ENCODE results near the gene BLCAP. TPM values are rescaled to one million over a fixed set of nuclear protein-coding genes. Genes with fewer than 3 reads are reported as not detected.

BLCAP gene
- total and polyA plus RNA-seq, 2 of the 4 experiments (the other 2 are of a cell fraction) = 17.7 to 67.3 TPM

DNA sequence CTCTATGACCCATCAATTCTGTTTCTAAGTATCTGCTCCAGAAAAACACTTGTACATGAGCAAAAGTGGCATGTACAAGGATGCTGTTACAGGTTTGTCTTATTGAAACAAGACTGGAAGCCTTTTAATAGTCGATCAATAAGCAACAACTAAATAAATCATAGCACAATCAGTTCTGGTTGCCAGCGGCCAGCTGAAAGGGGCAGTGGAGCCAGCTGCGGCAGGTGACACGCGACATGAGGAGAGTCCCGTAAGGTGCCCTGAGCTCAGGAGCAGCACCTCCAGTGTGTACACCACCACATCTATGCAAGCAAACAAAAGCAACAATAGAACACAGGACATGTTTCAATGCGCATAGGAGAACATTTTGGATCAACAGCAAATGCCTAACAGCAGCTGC lies 27.4 kb downstream of the BLCAP start:
- Histone ChIP-seq H3K9me1 (ENCODE audit: insufficient read depth, low read length) (peaks cover 14% of the 10 kb centered on the region), H3K4me2 (ENCODE audit: low read depth, low read length) (no peak overlapping the region), H3K18ac (ENCODE audit: low read depth, low read length) (no peak overlapping the region), H2BK120ac (ENCODE audit: low read depth, low read length) (no peak overlapping the region), H4K5ac (ENCODE audit: low read depth, low read length) (no peak overlapping the region), H4K91ac (ENCODE audit: insufficient read depth, low read depth, low read length) (no peak overlapping the region), H3K79me1 (ENCODE audit: low read depth in 1 of 2, low read length in 2 of 2) (no peaks in the 10 kb centered on the region; a peak in 2 of 4 replicates), H2AK5ac (ENCODE audit: low read depth, low read length) (no peak overlapping the region), H3K27me3 (ENCODE audit: control insufficient read depth, insufficient read depth, low read length) (no peaks in the 10 kb centered on the region), H3K56ac (ENCODE audit: extremely low read depth, insufficient read depth, low read length) (no peak overlapping the region), H3K4me3 (ENCODE audit: insufficient read depth, low read depth, low read length) (no peak overlapping the region), H3K14ac (replicated peaks; ENCODE audit: low read depth, low read length) (no peak overlapping the region), H2BK20ac (ENCODE audit: low read depth, low read length) (no peak overlapping the region), H3K4ac (ENCODE audit: low read depth, low read length) (no peak overlapping the region), H2AK9ac (replicated peaks; ENCODE audit: low read depth, low read length, poor library complexity) (no peak overlapping the region), H2BK15ac (ENCODE audit: low read depth, low read length) (no peak overlapping the region), H2AFZ (replicated peaks; ENCODE audit: low read length, poor library complexity) (no peak overlapping the region), H3K9ac (ENCODE audit: low read depth, low read length) (no peak overlapping the region), H3K9me3 (ENCODE audit: control insufficient read depth, insufficient read depth, low read length) (no peaks in the 10 kb centered on the region), H2BK5ac (ENCODE audit: low read depth, low read length, poor library complexity, severe bottlenecking) (no peak overlapping the region), H4K8ac (ENCODE audit: low read depth in 2 of 2, low read length in 2 of 2) (no peak overlapping the region), H3K27ac (ENCODE audit: insufficient read depth, low read length) (no peak overlapping the region), H3K36me3 (ENCODE audit: control insufficient read depth, insufficient read depth, low read length) (no peaks in the 10 kb centered on the region), H4K20me1 (ENCODE audit: insufficient read depth, low read length) (peaks cover 15% of the 10 kb centered on the region; the same call in 1 of the 2 replicates), H3K23ac (ENCODE audit: low read depth, low read length) (no peak overlapping the region), H3K4me1 (ENCODE audit: control insufficient read depth, insufficient read depth, low read length) (peaks cover 2% of the 10 kb centered on the region; the same call in 1 of the 2 replicates)
- TF ChIP-seq MAFK (IDR thresholded peaks at IDR 0.05; ENCODE audit: low read depth, low read length) (no peak), NFE2L2 (IDR thresholded peaks at IDR 0.05; ENCODE audit: low read depth, low read length) (no peak)
- TF ChIP-seq, protein P1, sequence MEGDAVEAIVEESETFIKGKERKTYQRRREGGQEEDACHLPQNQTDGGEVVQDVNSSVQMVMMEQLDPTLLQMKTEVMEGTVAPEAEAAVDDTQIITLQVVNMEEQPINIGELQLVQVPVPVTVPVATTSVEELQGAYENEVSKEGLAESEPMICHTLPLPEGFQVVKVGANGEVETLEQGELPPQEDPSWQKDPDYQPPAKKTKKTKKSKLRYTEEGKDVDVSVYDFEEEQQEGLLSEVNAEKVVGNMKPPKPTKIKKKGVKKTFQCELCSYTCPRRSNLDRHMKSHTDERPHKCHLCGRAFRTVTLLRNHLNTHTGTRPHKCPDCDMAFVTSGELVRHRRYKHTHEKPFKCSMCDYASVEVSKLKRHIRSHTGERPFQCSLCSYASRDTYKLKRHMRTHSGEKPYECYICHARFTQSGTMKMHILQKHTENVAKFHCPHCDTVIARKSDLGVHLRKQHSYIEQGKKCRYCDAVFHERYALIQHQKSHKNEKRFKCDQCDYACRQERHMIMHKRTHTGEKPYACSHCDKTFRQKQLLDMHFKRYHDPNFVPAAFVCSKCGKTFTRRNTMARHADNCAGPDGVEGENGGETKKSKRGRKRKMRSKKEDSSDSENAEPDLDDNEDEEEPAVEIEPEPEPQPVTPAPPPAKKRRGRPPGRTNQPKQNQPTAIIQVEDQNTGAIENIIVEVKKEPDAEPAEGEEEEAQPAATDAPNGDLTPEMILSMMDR (conservative IDR thresholded peaks at IDR 0.05; ENCODE audit: low read depth, low read length) = no peak
- TF ChIP-seq, protein P2, sequence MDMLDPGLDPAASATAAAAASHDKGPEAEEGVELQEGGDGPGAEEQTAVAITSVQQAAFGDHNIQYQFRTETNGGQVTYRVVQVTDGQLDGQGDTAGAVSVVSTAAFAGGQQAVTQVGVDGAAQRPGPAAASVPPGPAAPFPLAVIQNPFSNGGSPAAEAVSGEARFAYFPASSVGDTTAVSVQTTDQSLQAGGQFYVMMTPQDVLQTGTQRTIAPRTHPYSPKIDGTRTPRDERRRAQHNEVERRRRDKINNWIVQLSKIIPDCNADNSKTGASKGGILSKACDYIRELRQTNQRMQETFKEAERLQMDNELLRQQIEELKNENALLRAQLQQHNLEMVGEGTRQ (IDR thresholded peaks at IDR 0.05; ENCODE audit: low read depth, low read length) = no peak
- no TSS peak for BruUV-seq (replicated peaks)
- intact Hi-C loops (cut with micrococcal nuclease) = no loop called here
- ATAC-seq (ENCODE audit: low read depth) (no peak), DNase-seq (no peak)
- in situ Hi-C loops (cut with MboI; ENCODE audit: low sequenced_read_pairs) = no loop called here
- dilution Hi-C loops (cut with HindIII; ENCODE audit: low sequenced_read_pairs, unreplicated experiment) = no loop called here
- POLR2A ChIA-PET (ENCODE audit: unreplicated experiment) = no interaction called here
- CTCF ChIA-PET = no interaction called here
- 85% methylated on average over 5 of the region's 7 CpGs; no CpG with 5 or more reads in 1 of the 2 experiments for WGBS, 2 experiments (ENCODE audit: extremely low coverage in 2 of 2, insufficient read length in 1 of 2)
